ENCODE measurements around the gene SPATA20.

SPATA20 gene

DNA sequence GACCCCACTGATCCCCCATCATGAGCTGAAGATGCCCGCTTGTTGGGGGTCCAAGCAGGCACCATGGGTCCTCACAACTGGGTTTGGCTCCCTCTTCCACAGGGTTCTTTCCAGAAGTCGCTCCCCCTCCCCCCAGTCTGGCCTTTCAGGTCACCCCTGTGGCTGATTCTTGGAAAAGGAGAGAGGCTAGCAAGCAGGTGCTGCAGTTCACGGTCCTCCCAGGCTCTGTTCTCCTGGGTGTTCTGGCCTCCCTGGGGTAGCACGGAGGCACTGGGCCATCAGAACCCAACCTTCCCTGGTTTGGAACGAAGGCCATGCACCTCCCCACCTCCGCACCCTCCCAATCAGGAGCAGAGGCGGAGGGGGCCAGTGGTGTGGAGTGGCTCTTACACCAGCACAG lies 32.4 kb downstream of the SPATA20 start:
- DNase-seq (ENCODE audit: low spot score) = no peak

GRCh38 chr17:50580646-50581045 lies 33.7 kb downstream of the SPATA20 start:
- no peak for DNase-seq (ENCODE audit: low spot score)

DNA sequence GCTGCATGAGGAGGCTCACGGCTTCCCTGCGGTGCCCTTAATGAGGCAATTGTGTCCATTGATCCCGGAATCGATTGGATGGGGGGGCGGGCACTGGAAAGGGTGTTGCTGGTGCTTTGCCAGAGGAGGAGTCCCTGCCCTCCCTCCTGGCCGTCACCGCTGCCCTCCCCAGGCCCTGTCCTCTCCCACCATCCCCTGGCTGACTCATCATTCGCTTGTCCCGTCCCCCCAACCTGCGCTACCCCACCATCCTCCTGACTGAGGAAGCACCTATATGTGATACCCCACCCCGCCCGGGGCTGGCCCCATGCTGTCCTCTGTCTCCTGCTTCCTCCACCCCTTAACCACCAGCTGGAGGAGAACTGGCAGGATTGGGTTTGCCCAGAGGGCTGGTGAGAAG lies 34.3 kb downstream of the SPATA20 start:
- no peak for DNase-seq (ENCODE audit: low spot score)

- DNase-seq (ENCODE audit: low spot score) = no peak
Measured at GRCh38 chr17:50582741-50583140, 35.8 kb downstream of the SPATA20 start.

DNA sequence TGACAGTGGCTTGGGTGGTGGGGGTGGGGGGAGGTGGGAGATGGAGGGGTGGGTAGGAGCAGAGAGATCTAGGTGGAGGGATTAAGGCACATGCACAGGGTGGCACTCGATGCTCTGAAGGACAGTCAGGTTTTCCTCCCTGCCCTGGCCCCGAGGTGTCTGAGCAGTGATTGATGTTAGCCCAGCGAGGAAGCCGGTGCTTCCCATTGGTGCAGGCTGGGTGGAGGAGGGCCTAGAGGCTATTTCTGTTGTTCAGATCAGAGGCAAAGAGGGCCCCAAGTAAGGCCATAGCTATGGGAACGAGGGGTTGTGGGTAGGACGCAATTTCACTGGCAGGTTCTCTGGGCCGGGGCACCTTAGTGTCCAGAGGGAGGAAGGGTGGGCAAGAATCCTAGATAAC lies 36.7 kb downstream of the SPATA20 start:
- DNase-seq (ENCODE audit: low spot score) = no peak

DNA sequence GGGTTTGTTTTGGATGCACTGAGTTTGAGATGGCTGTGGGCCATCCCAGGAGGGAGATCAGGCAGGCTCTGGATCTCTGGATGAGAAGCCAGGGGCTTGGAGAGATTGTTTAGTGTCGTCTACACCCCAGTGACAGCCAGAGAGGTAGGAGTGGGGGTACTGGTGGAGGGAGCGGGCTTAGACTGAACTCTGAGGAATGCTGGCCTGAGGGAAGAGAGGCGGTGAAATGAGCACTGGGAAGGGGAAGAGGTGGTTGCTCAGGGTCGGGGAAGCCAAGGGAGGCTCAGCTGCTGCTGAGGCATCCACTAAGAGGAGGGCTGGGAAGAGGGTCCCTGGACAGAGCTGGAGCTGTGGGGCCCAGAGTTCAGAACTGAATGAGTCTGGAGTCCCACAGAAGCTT lies 37.1 kb downstream of the SPATA20 start:
- DNase-seq (ENCODE audit: low spot score) = no peak

DNA sequence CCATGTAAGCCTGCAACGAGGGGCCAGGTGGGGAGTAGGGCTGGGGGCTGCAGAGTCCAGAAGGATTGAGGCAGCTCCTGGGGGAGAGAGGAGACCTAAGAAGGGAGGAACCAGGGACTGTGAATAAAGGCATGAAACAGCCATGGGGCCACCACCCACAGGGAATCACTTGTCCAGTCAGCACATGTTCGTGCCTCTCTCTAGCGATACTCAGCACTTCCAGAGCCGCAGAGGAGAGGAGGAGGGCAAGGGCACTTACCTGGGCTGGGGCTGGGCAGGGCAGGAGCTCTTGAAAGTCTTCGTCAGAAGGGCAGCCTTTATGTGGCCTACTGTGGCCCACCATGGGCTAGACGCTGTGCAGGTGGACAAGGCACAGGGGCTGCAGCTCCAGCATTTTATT lies 37.8 kb downstream of the SPATA20 start:
- DNase-seq (ENCODE audit: low spot score) = no peak

- DNase-seq (ENCODE audit: low spot score) = no peak
Measured at GRCh38 chr17:50585346-50585745, 38.4 kb downstream of the SPATA20 start.

GRCh38 chr17:50585891-50586290 lies 38.9 kb downstream of the SPATA20 start:
- DNase-seq (ENCODE audit: low spot score) = no peak

- DNase-seq (ENCODE audit: low spot score) = no peak
Measured at GRCh38 chr17:50586421-50587247, 39.7 kb downstream of the SPATA20 start.

DNA sequence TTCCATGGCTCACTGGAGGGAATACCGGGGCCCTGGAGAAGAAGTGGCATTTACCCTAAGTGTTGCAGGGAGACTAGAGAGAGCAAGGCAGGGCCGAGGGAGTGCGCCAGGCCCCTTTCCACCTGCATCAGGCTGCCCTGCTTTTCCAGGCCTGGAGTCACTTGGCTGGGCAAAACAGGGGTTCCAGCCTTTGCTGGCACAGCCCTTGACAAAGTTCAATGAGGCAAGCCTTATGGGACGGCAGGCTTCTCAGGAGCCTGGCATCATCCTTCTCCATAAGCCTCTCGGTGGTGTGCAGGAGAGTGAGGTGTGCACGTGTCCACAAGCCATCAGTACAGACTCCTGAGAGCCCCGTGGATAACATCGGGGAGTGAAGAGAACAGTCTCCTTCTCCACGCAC lies 40.6 kb downstream of the SPATA20 start:
- DNase-seq (ENCODE audit: low spot score) = no peak

GRCh38 chr17:50588391-50589049 lies 41.5 kb downstream of the SPATA20 start:
- DNase-seq (ENCODE audit: low spot score) = no peak

DNA sequence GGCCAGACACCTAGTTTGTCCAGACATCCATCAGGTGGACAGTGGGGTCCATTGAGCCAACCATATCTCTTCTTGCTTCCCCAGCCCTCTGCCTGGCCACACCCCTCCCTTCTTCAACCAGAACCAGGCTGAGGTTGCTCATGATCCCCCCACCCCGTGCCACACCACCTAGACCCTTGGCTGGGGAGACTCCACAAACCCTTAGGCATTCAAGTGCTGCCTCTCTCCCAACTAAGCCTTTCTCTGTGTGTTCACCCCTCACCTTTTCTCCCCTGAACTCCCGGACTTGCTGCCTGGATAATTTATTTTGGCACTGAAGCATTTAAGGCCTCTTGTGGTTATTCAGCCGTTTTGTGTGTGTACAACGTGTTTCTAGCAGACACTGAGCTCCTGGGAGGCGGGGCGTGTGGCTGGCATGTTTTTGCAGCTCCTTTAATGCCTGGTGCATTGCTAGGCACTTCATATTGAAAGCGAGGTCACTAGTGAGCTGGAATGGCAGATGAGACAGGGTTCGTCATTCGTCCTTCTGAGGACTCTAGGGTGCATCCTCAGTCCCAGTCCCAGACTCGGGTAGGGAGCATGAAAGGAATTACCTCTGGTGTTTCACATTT lies 42.2 kb downstream of the SPATA20 start:
- no peak for DNase-seq (ENCODE audit: low spot score)

DNA sequence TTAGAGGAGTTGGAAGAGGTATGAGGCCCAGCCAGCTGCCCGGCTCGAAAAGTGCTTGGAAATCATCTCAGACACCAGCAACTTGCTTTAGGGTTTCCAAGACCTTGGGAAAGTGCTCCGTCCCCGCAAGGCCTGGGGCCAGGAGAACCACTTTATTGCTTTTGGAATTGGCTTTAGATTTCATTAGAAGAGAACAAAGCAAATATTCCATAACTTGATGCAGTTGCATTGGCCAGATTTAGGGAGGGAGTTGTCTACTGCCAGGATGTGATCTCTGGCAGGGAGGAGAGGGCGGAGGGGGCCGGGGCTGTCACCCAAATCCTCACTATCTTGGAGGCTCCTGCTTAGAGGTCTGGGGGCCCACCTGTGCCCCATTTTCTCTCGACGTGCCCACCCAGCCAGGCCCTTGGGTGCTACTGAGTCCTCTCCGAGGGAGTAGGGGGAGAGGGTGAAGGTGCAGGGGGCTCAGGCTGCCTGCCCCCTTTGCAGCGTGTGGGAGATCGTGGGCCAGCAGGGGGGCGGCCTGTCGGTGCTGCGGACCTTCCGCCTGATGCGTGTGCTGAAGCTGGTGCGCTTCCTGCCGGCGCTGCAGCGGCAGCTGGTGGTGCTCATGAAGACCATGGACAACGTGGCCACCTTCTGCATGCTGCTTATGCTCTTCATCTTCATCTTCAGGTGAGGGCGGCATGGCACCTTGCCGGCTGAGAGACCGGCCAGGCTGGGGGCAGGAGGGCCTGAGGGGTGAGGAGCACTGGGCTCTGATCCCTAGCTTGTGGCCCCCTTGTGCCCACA lies 44.2 kb downstream of the SPATA20 start:
- DNase-seq (ENCODE audit: low spot score) = no peak

GRCh38 chr17:50593321-50593720 lies 46.3 kb downstream of the SPATA20 start:
- no peak for DNase-seq (ENCODE audit: low spot score)

DNA sequence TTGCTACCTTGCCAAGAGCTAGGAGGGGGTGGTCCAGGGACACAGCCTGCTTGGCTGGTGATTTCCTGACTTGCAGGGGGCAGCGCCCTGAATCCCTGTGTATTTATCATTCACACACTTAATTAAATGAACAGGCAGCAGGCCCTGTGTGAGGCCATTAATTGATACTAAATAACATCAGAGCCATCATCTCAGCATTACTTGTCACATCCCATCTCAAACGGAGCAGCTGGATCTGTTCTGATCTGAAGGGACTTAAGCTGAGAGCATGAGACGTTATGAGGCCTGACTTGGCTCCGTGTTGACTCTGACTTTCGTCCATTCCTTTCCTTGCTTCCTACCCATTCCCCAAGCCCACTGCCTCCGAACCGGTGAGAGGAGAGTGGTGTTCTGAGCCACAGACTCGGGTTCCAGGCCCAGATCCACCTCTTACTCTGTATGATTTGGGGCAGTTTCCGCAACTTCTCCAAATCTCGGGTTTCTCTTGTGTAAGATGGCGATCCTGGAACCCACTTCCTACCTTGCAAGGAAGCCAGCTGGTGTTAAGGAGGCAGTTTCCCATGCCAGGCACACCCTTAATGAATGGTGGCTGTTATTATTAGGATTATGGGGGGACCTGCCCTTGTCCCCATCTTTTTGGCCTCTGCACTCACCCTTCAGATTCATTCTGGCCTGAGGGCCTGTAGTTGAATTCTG lies 47.3 kb downstream of the SPATA20 start:
- DNase-seq (ENCODE audit: low spot score) = no peak

GRCh38 chr17:50594892-50595291 lies 47.9 kb downstream of the SPATA20 start:
- DNase-seq (ENCODE audit: low spot score) = no peak

DNA sequence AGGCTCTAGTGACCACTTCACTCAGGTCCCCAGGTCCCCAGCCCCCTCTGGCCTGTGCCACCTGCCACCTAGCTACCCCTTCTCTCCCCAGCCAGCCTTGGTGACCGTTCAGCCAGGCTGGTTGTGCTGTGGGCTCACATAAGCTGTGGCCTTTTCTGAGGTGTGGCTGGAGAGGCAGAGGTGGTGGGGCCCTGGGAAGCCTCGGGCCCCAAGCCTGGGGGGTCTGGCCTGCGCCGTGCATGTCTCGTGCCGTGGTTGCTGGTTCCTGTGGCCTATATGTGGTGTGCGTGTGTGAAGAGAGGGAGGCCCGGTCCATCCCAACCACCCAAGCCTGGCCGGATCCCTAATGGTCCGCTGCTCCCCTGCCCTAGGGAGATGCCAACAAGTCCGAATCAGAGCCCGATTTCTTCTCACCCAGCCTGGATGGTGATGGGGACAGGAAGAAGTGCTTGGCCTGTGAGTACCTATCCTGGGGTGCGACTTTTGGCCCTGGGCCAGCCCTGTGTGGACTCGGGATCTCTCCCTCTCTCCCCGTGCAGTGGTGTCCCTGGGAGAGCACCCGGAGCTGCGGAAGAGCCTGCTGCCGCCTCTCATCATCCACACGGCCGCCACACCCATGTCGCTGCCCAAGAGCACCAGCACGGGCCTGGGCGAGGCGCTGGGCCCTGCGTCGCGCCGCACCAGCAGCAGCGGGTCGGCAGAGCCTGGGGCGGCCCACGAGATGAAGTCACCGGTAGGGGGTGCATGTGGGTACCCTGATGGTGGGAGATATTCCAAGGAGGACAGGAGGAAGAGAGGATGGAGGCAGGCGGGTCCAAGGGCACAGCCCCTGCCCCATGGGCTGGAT lies 49.4 kb downstream of the SPATA20 start:
- DNase-seq (ENCODE audit: low spot score) = no peak

- no peak for DNase-seq (ENCODE audit: low spot score)
Measured at GRCh38 chr17:50598487-50598886, 51.5 kb downstream of the SPATA20 start.

DNA sequence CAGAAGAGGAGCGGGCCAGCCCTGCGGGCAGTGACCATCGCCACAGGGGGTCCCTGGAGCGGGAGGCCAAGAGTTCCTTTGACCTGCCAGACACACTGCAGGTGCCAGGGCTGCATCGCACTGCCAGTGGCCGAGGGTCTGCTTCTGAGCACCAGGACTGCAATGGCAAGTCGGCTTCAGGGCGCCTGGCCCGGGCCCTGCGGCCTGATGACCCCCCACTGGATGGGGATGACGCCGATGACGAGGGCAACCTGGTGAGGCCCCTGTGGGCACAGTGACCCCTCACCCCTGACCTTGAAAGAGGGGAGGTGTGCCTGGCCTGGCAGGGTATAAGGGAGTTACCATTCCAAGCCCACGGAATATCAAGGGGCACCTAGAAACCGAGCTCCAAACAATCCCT lies 52.6 kb downstream of the SPATA20 start:
- no peak for DNase-seq (ENCODE audit: low spot score)

GRCh38 chr17:50601823-50602375 lies 54.9 kb downstream of the SPATA20 start:
- no peak for DNase-seq (ENCODE audit: low spot score)

Data from pons (tissue), 1 donor.